ENCODE data around the gene HS3ST4. TPM values are rescaled to one million over a fixed set of nuclear protein-coding genes. Genes with fewer than 3 reads are reported as not detected.

The HS3ST4 gene
- total and polyA plus RNA-seq, 8 donors: 0.58 to 1.7 (median 0.81) TPM; not detected in 3

GRCh38 chr16:25726430-25727098 lies 34.8 kb downstream of the HS3ST4 start:
- no peak for TF ChIP-seq EP300 (IDR thresholded peaks at IDR 0.05)
- no peak for TF ChIP-seq CTCF (IDR thresholded peaks at IDR 0.05)
- TF ChIP-seq POLR2A (IDR thresholded peaks at IDR 0.05): no peak
- no peak for TF ChIP-seq POLR2AphosphoS5 (IDR thresholded peaks at IDR 0.05)

GRCh38 chr16:25729188-25729915 lies 37.6 kb downstream of the HS3ST4 start:
- WGBS, 5 donors: 80 to 88% (median 85%) methylated on average over 15 of the region's 15 CpGs
- no peak overlapping the region for H3K27ac ChIP-seq
- no peaks in the 10 kb centered on the region for H3K27me3 ChIP-seq
- H3K4me1 ChIP-seq: no peaks in the 10 kb centered on the region
- H3K36me3 ChIP-seq: no peaks in the 10 kb centered on the region
- intact Hi-C loops (cut with DNase I; ENCODE audit: low total_unique reads): no loop called here
- no peaks in the 10 kb centered on the region for H3K9me3 ChIP-seq
- no peak overlapping the region for H3K4me3 ChIP-seq
- no peak for DNase-seq
- no peak for TF ChIP-seq CTCF (IDR thresholded peaks at IDR 0.05)
- no peak for TF ChIP-seq POLR2AphosphoS5 (IDR thresholded peaks at IDR 0.05)
- no peak for TF ChIP-seq EP300 (IDR thresholded peaks at IDR 0.05)
- no peak for TF ChIP-seq POLR2A (IDR thresholded peaks at IDR 0.05)

More at GRCh38 chr16:25726430-25727098, 34.8 kb downstream of the HS3ST4 start:
- Histone ChIP-seq H3K36me3 (no peaks in the 10 kb centered on the region), H3K9me3 (no peaks in the 10 kb centered on the region), H3K27me3 (no peaks in the 10 kb centered on the region), H3K4me3 (no peak overlapping the region), H3K27ac (no peak overlapping the region), H3K4me1 (no peaks in the 10 kb centered on the region)
- intact Hi-C loops (cut with DNase I; ENCODE audit: low total_unique reads): no loop called here
- 31 to 43% (median 37%) methylated on average over 5 of the region's 5 CpGs for WGBS, 5 donors
- peak in 1 of 2 donors; percentile 5 for DNase-seq

- TF ChIP-seq CTCF (IDR thresholded peaks at IDR 0.05): no peak
- no peak for TF ChIP-seq POLR2AphosphoS5 (IDR thresholded peaks at IDR 0.05)
- no peak for TF ChIP-seq EP300 (IDR thresholded peaks at IDR 0.05)
- TF ChIP-seq POLR2A (IDR thresholded peaks at IDR 0.05): no peak
- intact Hi-C loops (cut with DNase I; ENCODE audit: low total_unique reads): no loop called here
- H3K4me1 ChIP-seq: no peaks in the 10 kb centered on the region
These were observed 38.6 kb downstream of the HS3ST4 start for GRCh38 chr16:25730396-25730795.

GRCh38 chr16:25734430-25735385 lies 42.9 kb downstream of the HS3ST4 start:
- DNase-seq: no peak
- intact Hi-C loops (cut with DNase I; ENCODE audit: low total_unique reads): no loop called here
- Histone ChIP-seq H3K27ac (no peak overlapping the region), H3K27me3 (no peaks in the 10 kb centered on the region), H3K9me3 (no peaks in the 10 kb centered on the region), H3K4me1 (no peaks in the 10 kb centered on the region), H3K4me3 (no peak overlapping the region), H3K36me3 (no peaks in the 10 kb centered on the region)
- WGBS, 5 donors: 51 to 64% (median 62%) methylated on average over 2 of the region's 2 CpGs
- TF ChIP-seq POLR2A (IDR thresholded peaks at IDR 0.05) (no peak), EP300 (IDR thresholded peaks at IDR 0.05) (no peak), CTCF (IDR thresholded peaks at IDR 0.05) (no peak), POLR2AphosphoS5 (IDR thresholded peaks at IDR 0.05) (no peak)

More at GRCh38 chr16:25730396-25730795, 38.6 kb downstream of the HS3ST4 start:
- Histone ChIP-seq H3K4me3 (no peak overlapping the region), H3K27ac (no peak overlapping the region), H3K36me3 (no peaks in the 10 kb centered on the region), H3K9me3 (no peaks in the 10 kb centered on the region), H3K27me3 (no peaks in the 10 kb centered on the region)
- WGBS, 5 donors: 68 to 85% (median 81%) methylated on average over 3 of the region's 3 CpGs
- no peak for DNase-seq

Measured in stomach (tissue), 9 donors.